OCI-LY7 (cell line): ENCODE results near the gene FOXL1.

Source experiments
- EZH2phosphoT487 ChIP-seq: fragments of 200-600 bp; sonication (generic); IDR thresholded peaks from 2 replicates; pipeline ENCODE4 v1.6.1; 2018; ENCODE audit warnings: low read depth, borderline replicate concordance, mild to moderate bottlenecking, mixed run types, antibody characterized with exemption, low read length, moderate library complexity, mixed read lengths
- TF ChIP-seq, protein P1 (sequence below): fragments of 200-600 bp; sonication (generic); conservative IDR thresholded peaks from 2 replicates; pipeline ENCODE4 v1.5.1; 2014; ENCODE audit warnings: mild to moderate bottlenecking, antibody characterized with exemption, low read length, moderate library complexity, mixed read lengths

DNA sequence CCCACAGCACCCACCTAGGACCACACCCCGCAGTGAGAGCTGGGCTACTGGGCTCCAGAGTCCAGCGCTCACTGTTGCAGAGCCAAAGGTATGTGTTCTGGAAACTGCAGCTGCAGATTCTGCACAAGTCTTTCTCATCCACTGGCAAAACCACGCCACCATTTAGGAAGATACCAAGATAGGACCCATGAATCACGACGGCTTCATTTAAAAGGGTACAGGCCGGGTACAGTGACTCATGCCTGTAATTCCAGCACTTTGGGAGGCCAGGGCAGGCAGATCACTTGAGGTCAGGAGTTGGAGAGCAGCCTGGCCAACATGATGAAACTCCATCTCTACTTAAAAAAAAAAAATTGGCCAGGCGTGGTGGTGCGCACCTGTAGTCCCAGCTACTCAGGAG is 49.2 kb upstream of the FOXL1 start:
- TF ChIP-seq, protein P1, sequence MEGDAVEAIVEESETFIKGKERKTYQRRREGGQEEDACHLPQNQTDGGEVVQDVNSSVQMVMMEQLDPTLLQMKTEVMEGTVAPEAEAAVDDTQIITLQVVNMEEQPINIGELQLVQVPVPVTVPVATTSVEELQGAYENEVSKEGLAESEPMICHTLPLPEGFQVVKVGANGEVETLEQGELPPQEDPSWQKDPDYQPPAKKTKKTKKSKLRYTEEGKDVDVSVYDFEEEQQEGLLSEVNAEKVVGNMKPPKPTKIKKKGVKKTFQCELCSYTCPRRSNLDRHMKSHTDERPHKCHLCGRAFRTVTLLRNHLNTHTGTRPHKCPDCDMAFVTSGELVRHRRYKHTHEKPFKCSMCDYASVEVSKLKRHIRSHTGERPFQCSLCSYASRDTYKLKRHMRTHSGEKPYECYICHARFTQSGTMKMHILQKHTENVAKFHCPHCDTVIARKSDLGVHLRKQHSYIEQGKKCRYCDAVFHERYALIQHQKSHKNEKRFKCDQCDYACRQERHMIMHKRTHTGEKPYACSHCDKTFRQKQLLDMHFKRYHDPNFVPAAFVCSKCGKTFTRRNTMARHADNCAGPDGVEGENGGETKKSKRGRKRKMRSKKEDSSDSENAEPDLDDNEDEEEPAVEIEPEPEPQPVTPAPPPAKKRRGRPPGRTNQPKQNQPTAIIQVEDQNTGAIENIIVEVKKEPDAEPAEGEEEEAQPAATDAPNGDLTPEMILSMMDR = no peak
- TF ChIP-seq EZH2phosphoT487 = no peak
